ENCODE measurements around the gene HERC2. TPM values are rescaled to one million over a fixed set of nuclear protein-coding genes. Genes with fewer than 3 reads are reported as not detected.

Gene HERC2
- total and polyA plus RNA-seq, 9 of the 15 experiments (the other 6 are each of a cell fraction or from before 2014, with no cell fraction given): 10.6 to 84.0 (median 42.6) TPM

DNA sequence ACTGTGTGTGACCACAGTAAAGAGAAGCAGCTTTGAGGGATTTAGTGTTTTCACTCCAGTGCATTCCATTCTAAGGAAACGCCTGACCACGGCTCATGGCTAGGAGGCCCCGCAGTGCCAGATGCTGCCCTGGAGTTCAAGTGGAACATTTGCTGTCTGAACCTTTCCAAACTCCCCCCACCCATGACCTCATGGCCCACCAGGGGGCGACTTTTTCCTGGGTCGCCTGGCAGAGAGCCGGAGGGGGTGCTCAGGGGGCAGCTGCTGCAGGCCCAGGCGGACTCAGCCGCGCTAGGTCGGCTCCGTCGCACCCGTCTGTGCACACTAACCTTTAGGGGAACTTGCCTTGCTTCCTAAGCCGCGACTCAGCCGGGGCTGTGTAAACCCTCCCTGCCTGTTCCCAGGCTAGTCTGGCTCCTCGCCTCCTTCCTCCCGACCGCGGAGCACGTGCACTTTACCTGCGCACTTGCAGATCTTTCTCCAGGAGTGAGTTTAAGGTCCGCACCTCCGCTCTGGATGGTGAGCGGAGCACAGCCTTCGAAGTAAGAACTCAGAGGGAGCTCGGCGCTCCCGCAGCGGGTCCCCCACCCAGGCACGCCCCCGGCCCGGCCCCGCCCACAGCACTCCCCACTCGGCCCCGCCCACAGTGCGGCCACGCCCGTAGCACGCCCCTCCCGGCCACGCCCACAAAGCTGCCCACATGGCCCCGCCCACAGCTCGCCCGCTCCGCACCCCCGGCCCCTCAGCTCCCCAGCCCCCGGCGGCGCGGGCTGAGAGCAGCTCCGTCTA lies 223.0 kb downstream of the HERC2 start, which contains the start of gene OCA2 (continued):
- TF ChIP-seq RFX7 (CRISPR knock-in tag; IDR thresholded peaks at IDR 0.05) (no peak), KLF1 (tag; IDR thresholded peaks at IDR 0.05) (no peak), MCM3 (IDR thresholded peaks at IDR 0.05) (no peak), FOXJ2 (tag; IDR thresholded peaks at IDR 0.05) (no peak), ZSCAN32 (CRISPR knock-in tag; IDR thresholded peaks at IDR 0.05) (no peak), C11orf30 (IDR thresholded peaks at IDR 0.05; ENCODE audit: low read depth) (no peak), ZNF24 (IDR thresholded peaks at IDR 0.05) (no peak), SMC3 (conservative IDR thresholded peaks at IDR 0.05; ENCODE audit: insufficient read depth, low read depth, low read length) (0 out of 2 replicates have a peak, but pooled peaks have one; percentile 34), SRF (CRISPR knock-in tag; IDR thresholded peaks at IDR 0.05) (no peak), STAG1 (CRISPR knock-in tag; IDR thresholded peaks at IDR 0.05; ENCODE audit: borderline replicate concordance) (peak; percentile 67; the same call in 1 of the 2 replicates), PYGO2 (tag; IDR thresholded peaks at IDR 0.05) (no peak), ZNF780A (CRISPR knock-in tag; IDR thresholded peaks at IDR 0.05) (no peak), ZNF77 (CRISPR knock-in tag; IDR thresholded peaks at IDR 0.05) (no peak), SETDB1 (IDR thresholded peaks at IDR 0.05; ENCODE audit: low read length) (no peak), CBFA2T3 (IDR thresholded peaks at IDR 0.05) (no peak), MEIS2 (IDR thresholded peaks at IDR 0.05; ENCODE audit: partially characterized antibody) (no peak), ETV6 (IDR thresholded peaks at IDR 0.05; ENCODE audit: borderline replicate concordance in 1 of 2, low read depth in 2 of 2, low read length in 1 of 2) (no peak), ETV6 (CRISPR knock-in tag; IDR thresholded peaks at IDR 0.05; ENCODE audit: borderline replicate concordance) (no peak), E2F3 (CRISPR knock-in tag; IDR thresholded peaks at IDR 0.05) (no peak), GTF2A2 (tag; IDR thresholded peaks at IDR 0.05) (no peak), ZZZ3 (IDR thresholded peaks at IDR 0.05) (no peak)
- TF ChIP-seq, protein P1, sequence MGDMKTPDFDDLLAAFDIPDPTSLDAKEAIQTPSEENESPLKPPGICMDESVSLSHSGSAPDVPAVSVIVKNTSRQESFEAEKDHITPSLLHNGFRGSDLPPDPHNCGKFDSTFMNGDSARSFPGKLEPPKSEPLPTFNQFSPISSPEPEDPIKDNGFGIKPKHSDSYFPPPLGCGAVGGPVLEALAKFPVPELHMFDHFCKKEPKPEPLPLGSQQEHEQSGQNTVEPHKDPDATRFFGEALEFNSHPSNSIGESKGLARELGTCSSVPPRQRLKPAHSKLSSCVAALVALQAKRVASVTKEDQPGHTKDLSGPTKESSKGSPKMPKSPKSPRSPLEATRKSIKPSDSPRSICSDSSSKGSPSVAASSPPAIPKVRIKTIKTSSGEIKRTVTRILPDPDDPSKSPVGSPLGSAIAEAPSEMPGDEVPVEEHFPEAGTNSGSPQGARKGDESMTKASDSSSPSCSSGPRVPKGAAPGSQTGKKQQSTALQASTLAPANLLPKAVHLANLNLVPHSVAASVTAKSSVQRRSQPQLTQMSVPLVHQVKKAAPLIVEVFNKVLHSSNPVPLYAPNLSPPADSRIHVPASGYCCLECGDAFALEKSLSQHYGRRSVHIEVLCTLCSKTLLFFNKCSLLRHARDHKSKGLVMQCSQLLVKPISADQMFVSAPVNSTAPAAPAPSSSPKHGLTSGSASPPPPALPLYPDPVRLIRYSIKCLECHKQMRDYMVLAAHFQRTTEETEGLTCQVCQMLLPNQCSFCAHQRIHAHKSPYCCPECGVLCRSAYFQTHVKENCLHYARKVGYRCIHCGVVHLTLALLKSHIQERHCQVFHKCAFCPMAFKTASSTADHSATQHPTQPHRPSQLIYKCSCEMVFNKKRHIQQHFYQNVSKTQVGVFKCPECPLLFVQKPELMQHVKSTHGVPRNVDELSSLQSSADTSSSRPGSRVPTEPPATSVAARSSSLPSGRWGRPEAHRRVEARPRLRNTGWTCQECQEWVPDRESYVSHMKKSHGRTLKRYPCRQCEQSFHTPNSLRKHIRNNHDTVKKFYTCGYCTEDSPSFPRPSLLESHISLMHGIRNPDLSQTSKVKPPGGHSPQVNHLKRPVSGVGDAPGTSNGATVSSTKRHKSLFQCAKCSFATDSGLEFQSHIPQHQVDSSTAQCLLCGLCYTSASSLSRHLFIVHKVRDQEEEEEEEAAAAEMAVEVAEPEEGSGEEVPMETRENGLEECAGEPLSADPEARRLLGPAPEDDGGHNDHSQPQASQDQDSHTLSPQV (IDR thresholded peaks at IDR 0.05): no peak
- TF ChIP-seq, protein P2, sequence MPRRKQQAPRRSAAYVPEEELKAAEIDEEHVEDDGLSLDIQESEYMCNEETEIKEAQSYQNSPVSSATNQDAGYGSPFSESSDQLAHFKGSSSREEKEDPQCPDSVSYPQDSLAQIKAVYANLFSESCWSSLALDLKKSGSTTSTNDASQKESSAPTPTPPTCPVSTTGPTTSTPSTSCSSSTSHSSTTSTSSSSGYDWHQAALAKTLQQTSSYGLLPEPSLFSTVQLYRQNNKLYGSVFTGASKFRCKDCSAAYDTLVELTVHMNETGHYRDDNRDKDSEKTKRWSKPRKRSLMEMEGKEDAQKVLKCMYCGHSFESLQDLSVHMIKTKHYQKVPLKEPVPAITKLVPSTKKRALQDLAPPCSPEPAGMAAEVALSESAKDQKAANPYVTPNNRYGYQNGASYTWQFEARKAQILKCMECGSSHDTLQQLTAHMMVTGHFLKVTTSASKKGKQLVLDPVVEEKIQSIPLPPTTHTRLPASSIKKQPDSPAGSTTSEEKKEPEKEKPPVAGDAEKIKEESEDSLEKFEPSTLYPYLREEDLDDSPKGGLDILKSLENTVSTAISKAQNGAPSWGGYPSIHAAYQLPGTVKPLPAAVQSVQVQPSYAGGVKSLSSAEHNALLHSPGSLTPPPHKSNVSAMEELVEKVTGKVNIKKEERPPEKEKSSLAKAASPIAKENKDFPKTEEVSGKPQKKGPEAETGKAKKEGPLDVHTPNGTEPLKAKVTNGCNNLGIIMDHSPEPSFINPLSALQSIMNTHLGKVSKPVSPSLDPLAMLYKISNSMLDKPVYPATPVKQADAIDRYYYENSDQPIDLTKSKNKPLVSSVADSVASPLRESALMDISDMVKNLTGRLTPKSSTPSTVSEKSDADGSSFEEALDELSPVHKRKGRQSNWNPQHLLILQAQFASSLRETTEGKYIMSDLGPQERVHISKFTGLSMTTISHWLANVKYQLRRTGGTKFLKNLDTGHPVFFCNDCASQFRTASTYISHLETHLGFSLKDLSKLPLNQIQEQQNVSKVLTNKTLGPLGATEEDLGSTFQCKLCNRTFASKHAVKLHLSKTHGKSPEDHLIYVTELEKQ (CRISPR knock-in tag; IDR thresholded peaks at IDR 0.05): no peak
